HepG2 (cell line): Measurements from ENCODE around the gene TOLLIP.

Source experiments
- CENPX ChIP-seq: sonication (generic); formaldehyde crosslinking; IDR thresholded peaks from 2 replicates; pipeline ENCODE4 v1.9.0; 2021; ENCODE audit warnings: mild to moderate bottlenecking, missing genetic modification reagents, moderate library complexity
- TSC22D2 ChIP-seq: sonication (generic); formaldehyde crosslinking; IDR thresholded peaks from 2 replicates; pipeline ENCODE4 v1.5.1; 2020; ENCODE audit warnings: missing genetic modification reagents, mild to moderate bottlenecking, borderline replicate concordance
- ZFX ChIP-seq: sonication (generic); formaldehyde crosslinking; IDR thresholded peaks from 2 replicates; pipeline ENCODE4 v1.4.0; 2020; ENCODE audit warnings: mild to moderate bottlenecking, low read depth, missing genetic modification reagents, moderate library complexity
- ZNF44 ChIP-seq: sonication (generic); formaldehyde crosslinking; IDR thresholded peaks from 2 replicates; pipeline ENCODE4 v1.5.1; 2020; ENCODE audit warnings: mild to moderate bottlenecking, missing genetic modification reagents

GRCh38 chr11:1225386-1226225, 83.8 kb downstream of the TOLLIP start:
- TF ChIP-seq CENPX (CRISPR knock-in tag) (no peak), TSC22D2 (no peak), ZFX (no peak), ZNF44 (CRISPR knock-in tag) (no peak)
